ENCODE results near the gene DTX1. TPM values are rescaled to one million over a fixed set of nuclear protein-coding genes. Genes with fewer than 3 reads are reported as not detected.
A peak's percentile ranks its signal among the peaks of the same experiment; 100 is the strongest.

The DTX1 gene
- total RNA-seq, 4 donors from 2014 or later = 17.3 to 38.1 (median 25.4) TPM

DNA sequence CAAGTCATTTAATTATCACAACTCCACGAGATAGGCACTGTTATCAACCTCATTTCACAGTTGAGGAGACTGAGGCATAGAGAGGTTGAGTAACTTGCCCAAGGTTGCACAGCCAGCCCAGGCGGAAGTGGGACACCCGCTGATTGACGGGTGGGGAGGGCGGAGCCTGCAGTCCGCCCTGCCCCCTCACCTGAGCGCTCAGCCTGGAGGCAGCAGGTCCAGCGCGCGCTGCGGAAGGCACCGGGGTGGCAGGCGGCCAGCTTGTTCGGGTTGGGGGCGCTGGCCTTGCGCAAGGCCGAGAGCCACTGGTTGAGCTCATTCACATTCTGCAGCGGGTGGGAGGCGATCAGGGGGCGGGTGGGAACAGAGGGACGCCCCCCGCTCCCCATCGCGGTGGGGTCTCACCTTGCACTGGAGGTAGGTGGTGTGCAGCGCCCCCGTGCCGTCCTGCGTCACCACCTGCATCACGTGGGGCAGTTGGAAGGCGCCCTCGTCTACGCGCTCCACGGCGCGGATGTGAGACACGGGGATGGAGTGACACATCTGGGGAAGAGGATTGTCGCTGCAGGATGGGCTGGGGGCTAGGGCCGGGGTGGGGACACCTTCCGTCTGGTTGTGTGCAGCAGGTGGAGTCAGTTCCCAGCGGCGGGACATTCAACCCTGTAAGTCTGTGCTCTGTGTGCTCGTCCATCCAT is 47.4 kb downstream of the DTX1 start:
- peak overlapping the region in 1 of 4 donors; percentile 12 for H3K4me3 ChIP-seq

DNA sequence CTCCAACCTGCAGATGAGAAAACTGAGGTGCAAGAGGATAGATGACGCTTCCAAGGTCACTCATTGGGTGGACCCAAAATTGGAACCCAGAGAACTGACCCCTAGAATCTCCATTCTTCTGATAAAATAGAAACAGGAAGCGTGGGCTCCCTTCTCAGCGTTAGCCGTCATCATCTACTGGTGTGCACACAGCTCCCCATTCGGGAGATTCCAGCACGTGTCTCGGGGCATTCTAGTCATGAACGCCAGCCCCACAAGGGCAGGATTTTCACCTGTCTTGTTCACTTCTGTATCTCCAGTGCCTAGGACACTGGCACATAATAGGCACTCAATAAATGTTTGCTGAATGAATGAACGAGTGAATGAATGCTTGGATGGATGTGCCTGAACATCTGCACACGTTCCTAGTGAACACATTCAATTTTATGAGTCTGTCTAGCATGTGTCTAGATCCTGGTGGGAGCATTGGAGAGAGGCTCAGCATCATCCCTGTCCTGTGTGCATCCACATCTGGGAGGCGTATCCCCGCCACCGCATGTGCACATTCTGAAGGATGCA is 48.5 kb downstream of the DTX1 start:
- no peaks in the 10 kb centered on the region for H3K36me3 ChIP-seq
- no peak overlapping the region for H3K27ac ChIP-seq
- peaks cover 0 to 22% of the 10 kb centered on the region in 2 donors for H3K27me3 ChIP-seq
- no peak for DNase-seq (ENCODE audit: low spot score in 2 of 2)
- no peak overlapping the region for H3K4me3 ChIP-seq
- TF ChIP-seq POLR2A (IDR thresholded peaks at IDR 0.05) (no peak), EP300 (IDR thresholded peaks at IDR 0.05) (no peak)
- TF ChIP-seq, protein P1, sequence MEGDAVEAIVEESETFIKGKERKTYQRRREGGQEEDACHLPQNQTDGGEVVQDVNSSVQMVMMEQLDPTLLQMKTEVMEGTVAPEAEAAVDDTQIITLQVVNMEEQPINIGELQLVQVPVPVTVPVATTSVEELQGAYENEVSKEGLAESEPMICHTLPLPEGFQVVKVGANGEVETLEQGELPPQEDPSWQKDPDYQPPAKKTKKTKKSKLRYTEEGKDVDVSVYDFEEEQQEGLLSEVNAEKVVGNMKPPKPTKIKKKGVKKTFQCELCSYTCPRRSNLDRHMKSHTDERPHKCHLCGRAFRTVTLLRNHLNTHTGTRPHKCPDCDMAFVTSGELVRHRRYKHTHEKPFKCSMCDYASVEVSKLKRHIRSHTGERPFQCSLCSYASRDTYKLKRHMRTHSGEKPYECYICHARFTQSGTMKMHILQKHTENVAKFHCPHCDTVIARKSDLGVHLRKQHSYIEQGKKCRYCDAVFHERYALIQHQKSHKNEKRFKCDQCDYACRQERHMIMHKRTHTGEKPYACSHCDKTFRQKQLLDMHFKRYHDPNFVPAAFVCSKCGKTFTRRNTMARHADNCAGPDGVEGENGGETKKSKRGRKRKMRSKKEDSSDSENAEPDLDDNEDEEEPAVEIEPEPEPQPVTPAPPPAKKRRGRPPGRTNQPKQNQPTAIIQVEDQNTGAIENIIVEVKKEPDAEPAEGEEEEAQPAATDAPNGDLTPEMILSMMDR (IDR thresholded peaks at IDR 0.05) = no peak
- WGBS, 2 donors = 77 to 80% methylated on average over 13 of the region's 13 CpGs
- peaks cover 0 to 5% (median 0%) of the 10 kb centered on the region in 4 donors for H3K4me1 ChIP-seq
- no peaks in the 10 kb centered on the region for H3K9me3 ChIP-seq

More for the DNA sequence above, 47.4 kb downstream of the DTX1 start:
- WGBS, 2 donors = 6% methylated on average over 38 to 39 of the region's 43 CpGs
- Histone ChIP-seq H3K9me3 (no peaks in the 10 kb centered on the region), H3K36me3 (no peaks in the 10 kb centered on the region), H3K27me3 (peaks cover 0 to 28% of the 10 kb centered on the region in 2 donors), H3K4me1 (peaks cover 0 to 5% (median 0%) of the 10 kb centered on the region in 4 donors), H3K27ac (no peak overlapping the region)
- TF ChIP-seq, protein P1 (IDR thresholded peaks at IDR 0.05) = no peak
- no peak for TF ChIP-seq EP300 (IDR thresholded peaks at IDR 0.05)
- TF ChIP-seq POLR2A (IDR thresholded peaks at IDR 0.05) = no peak
- no peak for DNase-seq (ENCODE audit: low spot score in 2 of 2)

DNA sequence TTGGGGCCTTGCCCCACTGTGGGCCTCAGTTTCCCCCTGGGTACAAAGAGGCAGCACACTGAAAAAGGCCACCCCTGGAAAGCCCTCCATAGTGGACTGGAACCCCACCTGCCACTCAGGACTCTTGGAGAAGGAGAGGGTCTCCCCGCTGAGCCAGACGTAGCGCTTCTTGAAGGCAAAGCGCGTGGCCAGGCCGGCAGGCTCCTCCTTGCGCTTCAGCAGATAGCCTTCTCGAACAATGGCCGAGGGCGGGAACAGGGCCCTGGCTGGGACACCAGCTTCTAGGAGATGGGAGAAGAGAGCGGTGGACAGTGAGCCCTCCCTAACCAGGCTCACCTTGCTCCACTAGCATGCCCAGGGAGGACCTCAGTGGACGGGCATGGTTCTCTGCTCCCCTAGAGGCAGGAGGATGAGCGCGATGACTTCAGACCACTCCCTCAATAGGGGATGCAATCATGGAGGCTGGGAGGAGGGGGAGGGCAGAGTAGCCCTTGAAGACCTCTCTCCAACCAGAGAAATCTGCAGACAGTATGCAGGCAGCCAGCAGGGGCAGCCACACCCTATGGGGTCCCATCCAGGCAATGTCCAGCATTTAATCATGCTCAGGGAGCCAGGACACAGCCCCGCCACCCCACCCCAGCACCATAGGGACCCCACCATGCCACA is 49.2 kb downstream of the DTX1 start:
- no peak for DNase-seq (ENCODE audit: low spot score in 2 of 2)

DNA sequence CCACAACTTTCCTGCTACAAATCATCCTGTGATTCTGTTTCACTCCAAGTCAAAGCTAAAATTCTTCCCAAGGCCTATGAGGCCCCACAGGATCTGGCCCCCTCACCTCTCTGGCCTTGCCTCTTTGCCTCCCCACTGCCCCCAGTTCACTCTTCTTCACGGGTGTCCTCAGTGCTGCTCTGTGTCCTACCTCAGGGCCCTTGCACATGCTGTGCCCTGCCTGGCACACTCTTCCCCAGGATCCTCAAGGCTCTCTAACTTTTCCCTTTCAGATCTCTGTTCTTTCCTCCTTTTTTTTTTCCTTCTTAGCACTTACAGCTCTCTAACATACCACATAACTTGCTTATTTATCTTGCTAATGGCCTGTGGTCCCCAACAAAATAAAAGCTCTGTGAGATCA is 49.8 kb downstream of the DTX1 start:
- Histone ChIP-seq H3K4me1 (peaks cover 0 to 5% (median 0%) of the 10 kb centered on the region in 4 donors), H3K9me3 (no peaks in the 10 kb centered on the region), H3K27me3 (peaks cover 0 to 21% of the 10 kb centered on the region in 2 donors), H3K4me3 (no peak overlapping the region), H3K36me3 (no peaks in the 10 kb centered on the region), H3K27ac (no peak overlapping the region)
- DNase-seq (ENCODE audit: low spot score in 2 of 2) = no peak
- no peak for TF ChIP-seq EP300 (IDR thresholded peaks at IDR 0.05)
- TF ChIP-seq, protein P1 (IDR thresholded peaks at IDR 0.05) = no peak
- TF ChIP-seq POLR2A (IDR thresholded peaks at IDR 0.05) = no peak
- WGBS, 2 donors = 56 to 62% methylated on average over 1 of the region's 1 CpG

More for the DNA sequence above, 49.2 kb downstream of the DTX1 start:
- TF ChIP-seq EP300 (IDR thresholded peaks at IDR 0.05) = no peak
- TF ChIP-seq, protein P1 (IDR thresholded peaks at IDR 0.05) = no peak
- TF ChIP-seq POLR2A (IDR thresholded peaks at IDR 0.05) = no peak
- H3K27me3 ChIP-seq = peaks cover 0 to 21% of the 10 kb centered on the region in 2 donors
- no peaks in the 10 kb centered on the region for H3K36me3 ChIP-seq
- H3K4me3 ChIP-seq = no peak overlapping the region
- peaks cover 0 to 5% (median 0%) of the 10 kb centered on the region in 4 donors for H3K4me1 ChIP-seq
- no peaks in the 10 kb centered on the region for H3K9me3 ChIP-seq
- 86% methylated on average over 15 of the region's 15 CpGs for WGBS, 2 donors
- no peak overlapping the region for H3K27ac ChIP-seq

DNA sequence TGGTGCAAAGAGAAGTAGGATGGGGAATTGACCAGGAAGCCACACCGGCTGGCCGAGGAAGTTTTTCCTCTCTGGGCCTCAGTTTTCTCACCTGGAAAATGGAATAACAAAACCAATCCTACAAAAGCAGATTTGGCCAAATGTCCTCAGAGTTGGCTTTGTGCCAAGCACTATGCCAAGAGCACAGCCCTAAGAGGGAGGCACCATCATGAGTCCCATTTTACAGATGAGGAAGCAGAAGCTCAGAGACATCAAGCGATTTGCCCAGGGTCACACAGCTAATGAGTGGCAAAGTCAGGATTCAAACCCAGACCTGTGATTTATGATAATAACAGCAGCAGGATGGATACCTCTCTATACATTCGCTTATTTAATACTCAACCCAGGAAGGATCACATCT is 51.8 kb downstream of the DTX1 start:
- Histone ChIP-seq H3K36me3 (no peaks in the 10 kb centered on the region), H3K4me1 (peaks cover 0 to 5% (median 0%) of the 10 kb centered on the region in 4 donors), H3K4me3 (no peak overlapping the region), H3K27ac (no peak overlapping the region), H3K9me3 (no peaks in the 10 kb centered on the region), H3K27me3 (peaks cover 0 to 10% of the 10 kb centered on the region in 2 donors)
- WGBS, 2 donors = 94 to 96% methylated on average over 4 of the region's 4 CpGs
- DNase-seq (ENCODE audit: low spot score in 2 of 2) = no peak
- TF ChIP-seq, protein P1 (IDR thresholded peaks at IDR 0.05) = no peak
- no peak for TF ChIP-seq POLR2A (IDR thresholded peaks at IDR 0.05)
- no peak for TF ChIP-seq EP300 (IDR thresholded peaks at IDR 0.05)

Data from tibial nerve (tissue), 4 donors.